ENCODE results near the gene PTPRG.

Gene PTPRG

GRCh38 chr3:61663356-61664104 is 102.2 kb downstream of the PTPRG start:
- DNase-seq (ENCODE audit: low read depth), result no peak
- peak overlapping the region; percentile 30 for H3K4me3 ChIP-seq (ENCODE audit: control insufficient read depth, low read depth, low read length)
- TF ChIP-seq CTCF (conservative IDR thresholded peaks at IDR 0.05; ENCODE audit: control insufficient read depth, insufficient read depth, low read depth, low read length), result no peak

DNA sequence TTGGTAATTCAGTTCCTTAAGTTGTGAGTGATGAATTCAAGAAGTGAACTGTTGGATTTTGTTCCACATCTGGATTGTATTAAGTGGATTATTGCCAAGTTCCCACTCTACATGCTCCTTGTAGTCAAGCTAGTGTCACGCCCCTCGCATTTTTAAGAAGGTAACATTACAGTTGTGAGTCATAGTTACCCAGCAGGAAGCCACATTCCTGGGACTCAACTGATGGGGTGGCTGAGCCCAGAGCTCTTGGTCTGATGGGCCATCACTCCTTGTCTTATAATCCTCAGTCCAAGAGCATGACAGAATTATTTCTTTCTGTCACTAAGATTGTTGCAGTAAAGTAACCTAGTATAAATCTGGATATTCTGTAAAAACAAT is 102.7 kb downstream of the PTPRG start:
- H3K4me3 ChIP-seq (ENCODE audit: control insufficient read depth, low read depth, low read length), result peak overlapping the region; percentile 30
- TF ChIP-seq CTCF (conservative IDR thresholded peaks at IDR 0.05; ENCODE audit: control insufficient read depth, insufficient read depth, low read depth, low read length), result no peak

GRCh38 chr3:61665121-61665520 is 103.8 kb downstream of the PTPRG start:
- no peak for TF ChIP-seq CTCF (conservative IDR thresholded peaks at IDR 0.05; ENCODE audit: control insufficient read depth, insufficient read depth, low read depth, low read length)
- DNase-seq (ENCODE audit: low read depth), result no peak
- no peak overlapping the region for H3K4me3 ChIP-seq (ENCODE audit: control insufficient read depth, low read depth, low read length)

More for the DNA sequence above, 102.7 kb downstream of the PTPRG start:
- peak; percentile 98 for DNase-seq (ENCODE audit: low read depth)

GRCh38 chr3:61665987-61666386 is 104.6 kb downstream of the PTPRG start:
- no peak overlapping the region for H3K4me3 ChIP-seq (ENCODE audit: control insufficient read depth, low read depth, low read length)
- DNase-seq (ENCODE audit: low read depth), result no peak
- no peak for TF ChIP-seq CTCF (conservative IDR thresholded peaks at IDR 0.05; ENCODE audit: control insufficient read depth, insufficient read depth, low read depth, low read length)

- TF ChIP-seq CTCF (conservative IDR thresholded peaks at IDR 0.05; ENCODE audit: control insufficient read depth, insufficient read depth, low read depth, low read length), result no peak
- DNase-seq (ENCODE audit: low read depth), result peak; percentile 69
- H3K4me3 ChIP-seq (ENCODE audit: control insufficient read depth, low read depth, low read length), result no peak overlapping the region
Measured at GRCh38 chr3:61666615-61667330, 105.4 kb downstream of the PTPRG start.

DNA sequence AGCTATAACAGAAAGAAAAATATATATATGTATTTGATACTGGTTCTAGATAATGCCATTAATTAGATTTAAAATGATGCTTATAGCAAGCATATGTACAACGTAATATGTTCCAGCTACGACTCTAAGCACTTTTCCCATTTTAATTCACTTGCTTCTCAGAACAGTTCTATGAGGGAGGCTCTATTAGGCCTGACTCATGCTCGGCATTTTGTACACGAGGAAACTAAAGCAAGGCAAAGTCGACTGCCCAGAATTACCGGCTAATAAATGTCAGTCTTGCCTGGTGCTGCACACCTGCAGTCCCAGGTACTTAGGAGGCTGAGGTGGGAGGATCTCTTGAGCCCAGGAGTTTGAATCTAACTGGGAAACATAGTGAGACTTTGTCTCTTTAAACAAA is 106.0 kb downstream of the PTPRG start:
- no peak overlapping the region for H3K4me3 ChIP-seq (ENCODE audit: control insufficient read depth, low read depth, low read length)
- TF ChIP-seq CTCF (conservative IDR thresholded peaks at IDR 0.05; ENCODE audit: control insufficient read depth, insufficient read depth, low read depth, low read length), result no peak
- no peak for DNase-seq (ENCODE audit: low read depth)
